ENCODE data around the gene MARK3. TPM values are rescaled to one million over a fixed set of nuclear protein-coding genes. Genes with fewer than 3 reads are reported as not detected.
A peak's percentile ranks its signal among the peaks of the same experiment; 100 is the strongest.

Gene MARK3
- total RNA-seq, 1 experiment from 2014 or later: 81.9 TPM

- H3T11ph ChIP-seq (ENCODE audit: low read length): no peak overlapping the region
- H2AFZ ChIP-seq (ENCODE audit: low read length): no peak overlapping the region
- Mint-ChIP-seq H3K27ac (no peak overlapping the region), H3K4me1 (peaks cover 17 to 22% of the 10 kb centered on the region in 2 experiments), H3K9me3 (no peaks in the 10 kb centered on the region; a peak in 1 of 5 replicates), H3K27me3 (ENCODE audit: low read depth) (no peaks in the 10 kb centered on the region; the same call in 1 of the 2 replicates), H3K4me3 (no peak overlapping the region), H3K36me3 (ENCODE audit: insufficient read depth in 1 of 3, low read depth in 3 of 3) (peaks cover 0 to 2% (median 0%) of the 10 kb centered on the region in 3 experiments; a peak in 1 of 7 replicates)
- H3K27ac ChIP-seq (ENCODE audit: insufficient read length, low read depth, low read length): no peak overlapping the region
- H3K18ac ChIP-seq (ENCODE audit: insufficient read length, low read depth, low read length): no peak overlapping the region
- H3K56ac ChIP-seq (ENCODE audit: insufficient read length, low read depth, low read length): no peak overlapping the region
- H4K20me1 ChIP-seq (ENCODE audit: control insufficient read depth, insufficient read depth, insufficient read length): peaks cover 3% of the 10 kb centered on the region
- peak overlapping the region; percentile 31 for H3K4me2 ChIP-seq (ENCODE audit: insufficient read depth, insufficient read length, low read length)
- peaks cover 5% of the 10 kb centered on the region; the same call in 1 of the 2 replicates for H3K4me1 ChIP-seq (ENCODE audit: insufficient read depth, low read length)
- no peaks in the 10 kb centered on the region for H3K79me1 ChIP-seq (ENCODE audit: insufficient read depth, low read depth, low read length, poor library complexity, severe bottlenecking)
- peak overlapping the region; percentile 99 for H3K23ac ChIP-seq (ENCODE audit: insufficient read length, low read depth, low read length)
- H3K14ac ChIP-seq (ENCODE audit: insufficient read depth, low read length): no peak overlapping the region
- H2BK5ac ChIP-seq (ENCODE audit: insufficient read length, low read length): peak overlapping the region; percentile 36
- H3K9me3 ChIP-seq (ENCODE audit: control insufficient read depth, low read depth, low read length): no peaks in the 10 kb centered on the region
- H4K91ac ChIP-seq (ENCODE audit: insufficient read length, low read depth, low read length): no peak overlapping the region
- no peak for DNase-seq
- TF ChIP-seq CTCF (conservative IDR thresholded peaks at IDR 0.05): no peak
- no peak overlapping the region for H2BK20ac ChIP-seq (ENCODE audit: low read depth, low read length, poor library complexity, severe bottlenecking)
- H3K4ac ChIP-seq (ENCODE audit: low read depth, low read length): no peak overlapping the region
- H4K5ac ChIP-seq (ENCODE audit: insufficient read length, low read depth, low read length): peak overlapping the region; percentile 90
- no peak overlapping the region for H2BK15ac ChIP-seq (ENCODE audit: low read depth, low read length)
- no peak overlapping the region for H2BK12ac ChIP-seq (ENCODE audit: insufficient read length, low read depth, low read length)
- no peaks in the 10 kb centered on the region for H3K27me3 ChIP-seq (ENCODE audit: insufficient read depth, low read length)
- peak overlapping the region; percentile 97 for H2AK5ac ChIP-seq (ENCODE audit: insufficient read length, low read length)
- WGBS (ENCODE audit: extremely low coverage, insufficient read length, low lambda C conversion rate): no CpG with 5 or more reads among the region's 13 CpGs
- H3K9ac ChIP-seq (ENCODE audit: extremely low read depth, insufficient read length, low read length): no peak overlapping the region
- no peaks in the 10 kb centered on the region for H3K23me2 ChIP-seq (ENCODE audit: insufficient read length, low read depth, low read length, poor library complexity, severe bottlenecking)
- H2BK120ac ChIP-seq (ENCODE audit: low read depth, low read length, poor library complexity, severe bottlenecking): no peak overlapping the region
- peak overlapping the region; percentile 63 for H4K8ac ChIP-seq (replicated peaks; ENCODE audit: insufficient read length, low read depth, low read length)
- no peaks in the 10 kb centered on the region for H3K79me2 ChIP-seq (ENCODE audit: insufficient read depth, low read length)
Observed at GRCh38 chr14:103349982-103350381, 35.2 kb upstream of the MARK3 start.

All from H9 (cell line).